ENCODE data around the gene ANKEF1.
"Not testable (repeated sequence)": the region's sequence is repeated elsewhere in the genome, so short reads cannot be mapped to it uniquely, and the experiment has no call there.

Gene ANKEF1

DNA sequence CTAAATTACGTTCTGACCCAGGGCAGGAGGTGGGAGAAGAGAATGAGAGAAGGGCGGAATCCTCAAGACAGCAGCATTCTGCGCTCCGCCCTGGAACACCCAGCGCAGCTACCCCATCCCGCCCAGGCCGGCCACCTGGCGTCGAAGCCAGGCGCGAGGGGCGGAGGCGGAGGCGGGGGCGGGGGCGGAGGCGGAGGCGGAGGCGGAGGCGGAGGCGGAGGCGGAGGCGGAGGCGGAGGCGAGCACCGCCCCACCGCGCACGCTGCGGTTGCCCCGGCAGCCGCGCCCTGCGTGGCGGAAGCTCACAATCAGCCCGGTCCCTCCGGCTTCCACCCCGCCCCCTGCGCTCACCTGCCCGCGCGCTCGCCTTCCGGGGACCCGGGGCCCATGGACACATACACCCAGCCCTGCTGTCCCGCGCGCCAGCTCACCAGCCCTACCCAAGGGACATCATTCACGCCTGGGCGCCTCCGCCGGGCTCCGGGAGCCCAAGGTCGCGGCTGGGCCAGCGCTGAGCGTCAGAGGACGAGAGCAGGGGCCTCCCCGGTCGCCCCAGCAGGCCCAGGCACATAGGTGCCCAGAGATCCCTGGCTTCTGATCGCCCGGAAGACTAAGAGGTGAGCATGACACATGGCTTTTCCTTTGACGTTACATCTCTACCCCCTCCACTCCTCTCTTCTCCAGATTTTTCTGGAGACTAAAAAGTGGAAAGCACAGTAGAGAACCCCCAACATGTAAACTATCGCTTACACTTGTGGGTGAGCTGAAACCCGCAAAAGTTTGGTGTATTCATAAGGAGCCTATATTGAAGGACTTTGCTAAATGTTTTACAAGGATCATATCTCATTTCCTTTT is at the start of gene ANKEF1:
TSS of gene ANKEF1 (plus strand) at position 271 of the 855 bp plus-strand sequence. CDS start 3,315 bp downstream, outside the sequence.
- DNase-seq: peak; percentile 71

DNA sequence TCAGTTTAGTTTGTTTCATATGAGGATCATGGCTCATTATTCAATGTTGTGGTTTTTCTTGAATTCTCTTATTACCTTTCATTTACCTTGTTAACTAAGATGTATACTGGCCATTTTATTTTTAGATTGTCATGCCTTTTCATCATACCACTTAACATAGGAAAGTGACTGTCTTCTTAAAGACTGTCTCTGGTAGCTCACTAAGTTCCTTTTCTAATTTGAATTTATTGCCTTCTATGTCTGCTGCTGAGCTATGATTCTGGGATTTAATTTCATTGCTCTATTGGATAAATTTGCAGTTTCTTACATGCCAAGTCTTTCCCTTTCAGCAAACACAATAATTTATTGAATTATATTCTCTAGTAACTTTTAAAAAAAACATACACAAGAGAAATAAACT is 49.5 kb upstream of the ANKEF1 start:
- no peak for DNase-seq

DNA sequence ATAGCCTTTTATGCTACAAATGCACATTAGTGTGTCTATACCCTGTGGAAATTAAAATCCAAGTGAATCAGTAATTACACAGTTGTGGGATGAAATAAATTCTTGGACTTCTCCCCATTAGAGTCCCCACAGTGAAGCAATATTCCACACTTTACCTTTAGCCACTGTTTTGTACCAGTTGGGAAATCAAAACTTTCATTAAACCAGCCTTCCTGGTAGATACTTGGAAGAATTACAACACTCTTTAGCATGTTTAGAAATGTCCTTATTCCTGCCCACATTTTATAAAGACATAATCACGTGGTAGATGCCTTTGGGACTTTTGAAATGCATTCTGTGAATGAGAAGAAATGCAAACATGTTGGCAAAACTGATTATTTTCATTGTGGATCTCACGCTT is 49.0 kb upstream of the ANKEF1 start:
- no peak for DNase-seq

DNA sequence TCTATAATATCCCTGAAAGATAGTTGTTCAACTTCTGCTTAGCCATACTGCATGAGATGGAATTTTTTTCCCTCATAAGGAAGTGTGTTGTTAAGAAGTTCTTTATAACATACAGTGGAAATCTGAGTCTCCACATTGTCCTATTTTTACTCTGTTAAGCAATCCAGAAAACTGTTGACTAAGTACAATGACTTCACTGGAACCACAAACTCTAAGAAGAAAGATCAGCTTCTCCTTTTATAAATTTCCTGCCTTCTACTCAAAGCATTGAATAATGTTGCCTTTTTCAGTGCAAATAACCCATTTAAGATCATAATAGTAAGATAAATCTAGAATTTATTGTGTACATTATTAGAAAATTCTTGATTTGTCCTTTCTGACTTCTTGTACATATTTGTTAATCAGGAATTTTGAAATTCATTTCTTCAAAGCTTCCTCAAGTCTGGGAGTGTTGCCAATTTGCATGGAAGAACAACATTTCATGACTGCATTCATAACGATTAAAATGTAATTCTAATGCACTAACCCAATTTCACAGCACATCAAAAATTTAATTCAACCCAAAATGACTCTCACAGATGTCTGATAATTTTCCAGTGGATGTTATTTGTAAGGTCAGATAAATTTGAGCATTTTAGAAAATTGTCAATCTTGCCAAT is 45.6 kb upstream of the ANKEF1 start:
- no peak for DNase-seq

DNA sequence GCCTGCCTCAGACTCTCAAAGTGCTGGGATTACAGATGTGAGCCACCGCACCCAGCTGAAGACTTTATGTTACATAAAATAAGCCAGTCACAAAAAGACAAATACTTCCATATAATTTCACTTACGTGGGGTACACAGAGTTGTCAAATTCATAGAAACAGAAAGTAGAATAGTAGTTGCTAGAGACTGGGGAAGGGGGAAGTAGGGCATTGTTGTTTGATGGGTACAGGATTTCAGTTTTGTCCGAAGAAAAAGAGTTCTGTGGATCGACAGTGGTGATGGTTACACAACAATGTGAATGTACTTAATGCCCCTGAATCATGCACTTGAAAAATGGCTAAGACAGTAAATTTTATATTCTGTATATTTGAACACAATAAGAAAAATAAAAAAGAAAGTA is 41.6 kb upstream of the ANKEF1 start:
- no peak for DNase-seq

DNA sequence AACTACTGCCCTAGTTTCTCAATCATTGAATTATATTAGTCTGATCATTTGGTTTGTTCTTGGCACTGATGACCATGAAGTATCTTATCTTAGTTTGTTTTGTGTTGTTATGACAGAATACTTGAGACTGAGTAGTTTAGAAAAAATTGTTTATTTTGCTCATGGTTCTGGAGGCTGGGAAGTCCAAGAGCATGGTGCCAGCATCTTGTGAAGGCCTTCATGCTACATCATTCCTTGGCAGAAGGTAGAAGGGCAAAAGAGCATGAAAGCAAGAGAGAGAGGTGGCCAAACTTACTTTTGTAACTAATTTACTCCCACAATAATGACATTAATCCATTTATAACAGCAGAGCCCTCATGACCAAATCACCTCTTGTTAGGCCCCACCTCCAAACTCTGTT is 40.1 kb upstream of the ANKEF1 start:
- DNase-seq: no peak

DNA sequence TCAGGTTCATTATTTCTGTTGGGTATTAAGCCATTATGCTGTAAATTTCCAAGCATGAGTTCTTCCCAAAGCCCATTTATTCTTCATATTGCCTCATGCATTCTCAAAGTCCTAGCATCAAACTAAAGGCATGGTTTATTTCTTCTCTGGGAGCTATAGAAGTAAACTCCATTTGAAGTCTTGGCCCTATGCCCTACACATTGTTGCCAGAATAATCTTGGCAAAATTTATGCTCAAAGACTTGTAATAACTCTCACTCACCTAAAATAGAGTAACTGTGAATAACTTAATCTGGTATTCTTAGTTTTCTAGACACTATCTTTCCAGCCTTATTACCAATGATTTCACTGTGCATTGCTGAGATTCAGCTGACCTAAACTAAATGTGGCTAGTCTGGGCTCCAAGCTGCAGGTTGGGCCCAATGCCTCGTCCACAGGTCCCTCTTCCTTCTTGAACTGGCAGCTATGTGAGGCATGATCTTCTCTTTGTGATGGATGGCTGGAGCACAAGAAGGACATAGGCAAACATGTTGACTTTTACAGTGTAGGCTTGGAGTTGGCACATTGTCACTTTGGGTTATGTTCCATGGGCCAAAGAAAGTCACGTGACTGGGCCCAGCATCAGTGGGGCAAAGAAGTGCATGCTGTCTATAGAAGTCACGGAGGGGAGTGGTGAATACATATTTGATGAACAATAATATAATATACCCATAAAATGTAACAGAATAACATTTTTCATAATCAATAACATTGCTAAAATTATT is 39.1 kb upstream of the ANKEF1 start:
- no peak for DNase-seq

DNA sequence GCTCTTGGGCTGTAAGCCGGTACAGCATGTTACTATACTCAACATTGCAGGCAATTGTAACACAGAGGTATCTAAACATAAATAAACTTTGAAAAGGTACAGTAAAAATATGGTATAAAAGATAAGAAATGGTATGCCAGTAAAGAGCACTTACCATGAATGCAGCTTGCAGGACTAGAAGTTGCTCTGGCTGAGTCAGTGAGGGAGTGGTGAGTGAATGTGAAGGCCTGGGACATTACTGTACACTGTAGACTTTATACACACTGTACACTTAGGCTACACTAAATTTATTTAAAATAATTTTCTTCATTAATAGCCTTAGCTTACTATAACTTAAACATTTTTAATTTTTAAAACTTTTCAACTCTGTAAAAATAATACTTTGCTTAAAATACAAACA is 37.8 kb upstream of the ANKEF1 start:
- DNase-seq: no peak

DNA sequence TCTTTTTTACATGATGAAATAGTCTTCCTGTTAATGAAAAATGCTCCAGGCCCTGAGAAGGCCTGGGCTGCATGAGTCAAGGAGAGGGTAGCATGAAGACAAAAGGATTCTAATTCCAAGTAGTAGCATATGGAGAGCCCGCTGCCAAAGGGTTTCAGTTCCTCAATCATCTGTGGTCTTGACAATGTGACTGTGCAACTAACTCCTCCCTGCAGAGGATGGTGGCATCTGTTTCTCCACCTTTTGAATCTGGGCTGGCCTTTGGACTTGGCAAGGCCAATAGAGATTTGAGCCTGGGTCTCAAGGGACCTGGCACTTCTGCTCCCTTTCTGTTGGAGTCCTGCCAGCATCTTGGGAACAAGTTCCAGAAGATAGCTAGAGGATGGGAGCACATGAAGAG is 35.1 kb upstream of the ANKEF1 start:
- no peak for DNase-seq

DNA sequence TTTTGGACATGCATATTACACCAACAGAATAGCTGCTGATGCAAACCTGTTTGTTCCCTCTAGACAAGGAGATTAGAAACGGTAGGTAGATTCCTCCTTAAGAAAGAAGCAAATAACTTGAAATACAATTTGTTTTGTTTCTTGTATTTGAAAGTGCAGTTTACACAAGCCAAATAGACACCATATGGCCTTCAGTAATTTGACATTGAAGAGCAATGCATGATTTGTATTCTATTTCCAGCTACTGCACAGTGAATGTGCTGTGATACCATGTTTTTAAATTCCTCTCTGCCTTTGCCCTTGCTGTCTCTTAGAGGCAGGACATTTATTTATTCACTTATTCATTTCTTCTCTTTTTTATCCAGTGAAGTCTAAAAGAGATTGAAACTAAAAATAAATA is 31.9 kb upstream of the ANKEF1 start:
- DNase-seq: no peak

DNA sequence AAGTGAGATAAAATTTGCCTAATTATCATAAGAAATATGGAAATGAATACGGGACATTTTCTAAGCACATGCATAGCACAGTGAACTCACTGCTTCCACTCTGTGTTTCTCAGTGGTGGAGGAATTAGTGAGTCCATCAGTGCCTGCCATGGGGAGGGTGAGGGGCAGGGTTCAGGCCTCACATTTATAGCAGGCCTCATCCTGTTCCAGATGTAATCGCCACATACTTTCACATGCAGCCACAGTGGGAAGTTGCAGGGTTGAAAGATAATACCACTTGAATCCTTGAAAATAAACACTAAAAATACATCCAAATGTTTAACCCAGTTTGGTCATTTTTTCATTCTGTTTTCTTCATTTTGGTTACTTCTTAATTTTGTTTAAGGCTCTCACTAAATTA is 29.9 kb upstream of the ANKEF1 start:
- DNase-seq: no peak

DNA sequence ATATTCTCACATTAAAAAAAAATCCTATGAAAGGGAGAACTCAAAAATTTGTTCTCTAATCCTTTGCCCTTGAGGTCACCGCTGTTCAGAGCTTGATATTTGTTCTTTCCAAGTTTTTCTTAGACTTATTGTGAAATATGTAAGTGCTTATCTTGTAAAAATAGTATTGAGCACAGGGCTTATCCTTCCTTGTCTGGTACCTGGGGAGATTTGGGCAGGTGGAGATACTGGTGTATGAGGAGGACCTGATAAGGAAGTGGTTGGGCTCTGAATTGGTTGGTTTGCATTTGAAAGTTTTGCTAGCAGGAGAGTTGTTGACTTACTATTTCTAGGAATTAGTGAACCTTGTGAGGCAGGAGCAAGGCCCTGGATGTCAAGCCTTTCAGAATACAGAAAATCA is 28.9 kb upstream of the ANKEF1 start:
- DNase-seq: no peak

DNA sequence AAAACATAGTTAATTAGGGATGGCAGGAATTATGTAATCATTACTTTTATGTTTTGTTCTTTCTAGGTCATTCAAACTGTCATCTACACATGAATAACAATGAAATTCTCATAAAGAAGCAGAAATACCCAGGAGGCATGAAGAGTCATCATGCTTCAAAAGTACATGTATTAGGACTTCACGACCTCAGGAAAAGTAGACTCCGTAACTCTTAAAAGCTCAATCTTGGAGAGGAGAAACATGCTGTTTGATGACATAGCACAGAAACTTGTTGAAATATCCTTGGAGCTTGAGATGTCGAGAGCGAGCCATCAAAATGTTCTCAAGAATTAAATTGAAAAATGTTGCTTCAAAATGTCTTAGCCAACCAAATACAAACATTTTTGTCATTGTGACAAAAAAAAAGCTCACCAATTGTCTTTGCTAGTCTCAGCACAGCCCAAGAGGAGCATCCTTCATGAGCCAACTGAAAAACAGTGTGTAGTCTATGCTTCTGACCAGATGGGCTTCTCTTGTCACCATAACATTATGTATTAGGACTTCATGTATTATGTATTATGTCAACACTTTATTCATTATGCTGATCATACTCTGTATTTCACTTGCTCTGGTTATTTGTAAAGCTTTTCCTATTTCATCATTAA is 28.2 kb upstream of the ANKEF1 start:
- no peak for DNase-seq

DNA sequence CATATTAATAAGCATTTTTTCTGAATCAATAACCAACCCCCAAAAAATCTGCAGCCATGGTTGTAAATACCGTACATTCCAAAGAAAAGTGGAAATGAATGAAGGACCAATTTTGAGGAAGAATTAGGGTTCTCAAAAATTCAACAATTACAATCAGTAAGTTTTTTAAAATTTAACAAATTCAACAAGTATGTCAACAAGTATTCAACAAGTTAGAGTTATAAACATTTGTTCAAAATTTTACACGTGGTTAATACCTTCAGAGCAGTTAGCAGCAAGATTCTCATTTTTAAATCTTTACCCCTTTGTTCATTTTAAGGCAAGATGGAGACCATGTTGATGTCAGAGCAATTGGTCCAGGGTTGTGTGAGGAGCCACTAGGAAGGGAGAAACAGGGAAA is 27.6 kb upstream of the ANKEF1 start:
- no peak for DNase-seq

DNA sequence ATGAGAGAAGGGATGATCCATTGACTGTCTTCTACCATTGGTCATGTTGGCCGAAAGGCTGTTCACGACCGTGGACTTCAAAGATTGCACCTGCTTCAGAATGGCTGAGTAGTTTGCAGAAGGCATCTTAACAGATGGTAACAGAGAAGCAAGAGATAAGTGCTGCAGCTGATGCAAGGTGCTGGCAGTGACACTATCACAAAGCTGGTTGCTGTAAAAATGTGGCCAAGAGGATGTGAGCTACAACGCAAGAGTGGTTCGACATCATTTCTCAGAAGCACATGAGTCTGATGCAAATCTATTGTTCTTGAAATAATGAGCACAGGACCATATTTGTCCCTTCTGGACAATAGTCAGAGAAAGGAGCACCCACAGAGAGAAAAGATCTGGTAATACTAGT is 27.0 kb upstream of the ANKEF1 start:
- no peak for DNase-seq

DNA sequence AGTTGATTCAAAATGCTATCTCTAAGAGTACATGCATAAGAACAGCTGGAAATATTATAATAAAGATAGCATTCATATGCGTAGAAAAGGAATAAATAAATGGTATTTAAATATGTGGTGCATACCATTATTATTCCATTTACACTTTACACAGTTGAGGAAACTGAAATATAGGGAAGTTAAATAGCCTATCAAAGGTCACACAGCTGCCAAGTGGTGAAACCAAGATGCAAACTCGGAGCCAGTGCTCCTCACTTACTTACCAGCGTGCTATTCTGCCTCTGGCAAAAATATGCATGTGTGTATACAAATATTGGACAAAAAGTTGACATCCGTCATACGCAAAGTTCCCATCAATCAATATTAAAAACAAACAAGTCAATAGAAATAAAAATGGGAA is 22.3 kb upstream of the ANKEF1 start:
- DNase-seq: no peak

DNA sequence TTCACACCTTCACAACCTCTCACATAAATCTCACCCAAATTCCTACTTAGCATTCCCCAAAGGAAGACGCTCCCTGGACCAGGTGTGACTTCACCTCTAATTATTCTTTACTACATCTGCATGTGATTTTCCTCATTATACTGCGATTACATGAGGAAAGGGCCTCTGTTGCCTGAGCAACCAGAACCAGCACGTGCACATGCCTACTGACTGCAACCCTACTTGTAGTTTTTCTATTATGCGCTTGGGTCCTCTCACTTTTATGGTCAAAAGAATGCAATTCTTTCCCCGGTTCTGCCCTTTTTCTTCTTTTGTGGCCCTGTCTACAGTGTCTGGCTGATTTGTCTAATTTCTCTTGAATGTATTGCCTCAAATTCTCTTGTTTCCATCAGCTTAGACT is 20.4 kb upstream of the ANKEF1 start:
- no peak for DNase-seq

DNA sequence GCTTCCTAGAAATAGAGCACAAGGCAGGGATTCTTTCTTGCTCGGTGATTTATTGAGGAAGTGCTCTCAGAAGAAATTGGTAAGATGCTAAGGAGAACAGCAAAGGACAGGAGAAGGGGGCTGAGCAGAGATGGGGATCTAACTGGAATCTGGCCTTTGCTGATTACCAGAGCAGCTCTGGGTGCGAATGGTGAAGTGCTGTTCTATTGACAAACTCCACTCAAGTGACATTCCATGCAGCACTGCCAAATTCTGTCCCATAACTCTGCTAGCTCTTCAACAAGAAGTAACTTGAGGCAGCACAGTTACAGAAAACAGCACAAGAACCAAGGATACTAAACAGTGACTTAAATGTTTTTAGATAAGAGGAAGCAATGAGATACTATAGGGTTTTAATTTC is 13.8 kb upstream of the ANKEF1 start:
- no peak for DNase-seq

DNA sequence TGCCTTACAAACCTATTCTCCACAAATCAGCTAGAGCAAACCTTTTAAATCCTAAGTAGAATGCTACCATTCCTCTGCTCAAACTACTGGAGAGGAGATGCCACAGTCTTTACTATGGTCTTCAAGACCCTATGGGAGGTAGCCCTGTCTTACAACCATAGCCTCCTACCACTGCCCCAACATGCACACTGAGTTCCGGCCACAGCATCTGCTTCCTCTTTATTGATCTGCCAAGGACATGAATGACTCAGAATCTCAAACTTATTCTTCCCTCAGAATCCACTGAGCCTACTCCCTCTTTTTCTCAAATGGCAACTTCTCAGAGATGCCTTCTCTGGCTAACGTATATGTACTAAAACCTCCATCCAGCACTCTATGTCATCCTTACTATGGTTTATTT is 12.2 kb upstream of the ANKEF1 start:
- no peak for DNase-seq

DNA sequence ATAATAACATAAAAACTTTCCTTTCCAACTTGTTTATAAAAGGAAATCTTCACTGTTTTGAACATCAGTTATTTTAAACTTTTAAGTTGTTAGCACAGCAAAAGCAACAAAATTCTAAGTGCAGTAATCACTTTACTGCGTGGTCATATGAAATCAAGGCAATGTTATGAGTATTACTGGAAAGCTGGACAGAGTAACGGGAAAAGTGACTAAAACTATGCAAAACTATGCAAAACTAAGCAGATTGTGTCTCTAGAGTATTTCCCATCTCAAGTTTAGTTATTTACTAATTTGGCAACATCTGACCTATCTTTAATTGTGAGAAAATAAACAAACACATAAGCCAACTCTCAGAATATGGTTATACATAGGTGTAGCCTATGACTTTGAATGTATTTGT is 10.9 kb upstream of the ANKEF1 start:
- no peak for DNase-seq

DNA sequence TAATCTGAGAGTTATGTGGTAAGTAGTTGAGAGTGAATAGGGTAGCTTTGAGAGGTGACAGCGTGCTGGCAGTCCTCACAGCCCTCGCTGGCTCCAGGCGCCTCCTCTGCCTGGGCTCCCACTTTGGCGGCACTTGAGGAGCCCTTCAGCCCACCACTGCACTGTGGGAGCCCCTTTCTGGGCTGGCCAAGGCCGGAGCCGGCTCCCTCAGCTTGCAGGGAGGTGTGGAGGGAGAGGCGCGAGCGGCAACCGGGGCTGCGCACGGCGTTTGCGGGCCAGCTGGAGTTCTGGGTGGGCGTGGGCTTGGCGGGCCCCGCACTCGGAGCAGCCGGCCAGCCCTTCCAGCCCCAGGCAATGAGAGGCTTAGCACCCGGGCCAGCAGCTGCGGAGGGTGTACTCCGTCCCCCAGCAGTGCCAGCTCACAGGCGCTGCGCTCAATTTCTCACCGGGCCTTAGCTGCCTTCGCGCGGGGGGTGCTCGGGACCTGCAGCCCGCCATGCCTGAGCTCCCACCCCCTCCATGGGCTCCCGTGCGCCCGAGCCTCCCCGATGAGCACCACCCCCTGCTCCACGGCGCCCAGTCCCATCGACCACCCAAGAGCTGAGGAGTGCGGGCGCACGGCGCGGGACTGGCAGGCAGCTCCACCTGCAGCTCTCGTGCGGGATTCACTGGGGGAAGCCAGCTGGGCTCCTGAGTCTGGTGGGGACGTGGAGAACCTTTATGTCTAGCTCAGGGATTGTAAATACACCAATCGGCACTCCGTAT is 3.2 kb upstream of the ANKEF1 start:
- not testable (repeated sequence) for DNase-seq

DNA sequence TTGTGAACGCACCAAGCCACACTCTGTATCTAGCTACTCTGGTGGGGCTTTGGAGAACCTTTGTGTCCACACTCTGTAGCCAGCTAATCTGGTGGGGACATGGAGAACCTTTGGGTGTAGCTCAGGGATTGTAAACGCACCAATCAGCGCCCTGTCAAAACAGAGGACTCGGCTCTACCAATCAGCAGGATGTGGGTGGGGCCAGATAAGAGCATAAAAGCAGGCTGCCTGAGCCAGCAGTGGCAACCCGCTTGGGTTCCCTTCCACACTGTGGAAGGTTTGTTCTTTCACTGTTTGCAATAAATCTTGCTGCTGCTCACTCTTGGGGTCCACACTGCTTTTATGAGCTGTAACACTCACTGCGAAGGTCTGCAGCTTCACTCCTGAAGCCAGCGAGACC is 2.5 kb upstream of the ANKEF1 start:
- not testable (repeated sequence) for DNase-seq

Measured in NCI-H2227 treated with DMSO at 0.1 percent for 48 hours (cell line).